Bronchial epithelial cell (primary cell): ENCODE data around the gene RIN2. TPM values are rescaled to one million over a fixed set of nuclear protein-coding genes. Genes with fewer than 3 reads are reported as not detected.
A peak's percentile ranks its signal among the peaks of the same experiment; 100 is the strongest.

ENCODE experiments used
- DNase-seq: peaks from one replicate; pipeline ENCODE4 v3.0.0-alpha.2; 2010; ENCODE audit warnings: low read depth
- FAIRE-seq: peaks from 2 replicates; lab custom pipeline; 2011; peaks lifted over from hg19 to GRCh38; lab: Jason Lieb, UNC
- H3K27me3 ChIP-seq: 2 replicates; pipeline ENCODE4 v1.5.1; 2011; ENCODE audit warnings: low read length; ENCODE audit not compliant: control insufficient read depth, insufficient read depth
- H3K36me3 ChIP-seq: 2 replicates; pipeline ENCODE4 v1.5.1; 2011; ENCODE audit warnings: low read length; ENCODE audit not compliant: control insufficient read depth, insufficient read depth
- H3K4me3 ChIP-seq: 2 replicates; pipeline ENCODE4 v1.5.1; 2011; ENCODE audit warnings: mild to moderate bottlenecking, low read depth, low read length, control low read depth
- CTCF ChIP-seq: IDR thresholded peaks from 2 replicates; pipeline ENCODE4 v1.5.1; 2011; ENCODE audit warnings: mild to moderate bottlenecking, moderate library complexity, low read length, control low read depth, inconsistent platforms; ENCODE audit not compliant: insufficient read depth, severe bottlenecking
- total RNA-seq: library from RNA; depleted of rRNA; stranded (reverse); fragments of >200 nt; gene quantifications from 2 replicates; pipeline ENCODE4 v1.2.1, GENCODE V29; 2014

RIN2 gene
- total RNA-seq, 1 donor from 2014 or later, result 41.1 TPM

- H3K36me3 ChIP-seq, result no peaks in the 10 kb centered on the region
- H3K27me3 ChIP-seq, result no peaks in the 10 kb centered on the region
- FAIRE-seq (no peak), DNase-seq (no peak)
- H3K4me3 ChIP-seq, result no peak overlapping the region
- no peak for TF ChIP-seq CTCF
Observed at GRCh38 chr20:19740512-19740911, 17.5 kb upstream of the RIN2 start.

- Histone ChIP-seq H3K36me3 (no peaks in the 10 kb centered on the region), H3K27me3 (no peaks in the 10 kb centered on the region), H3K4me3 (no peak overlapping the region)
- FAIRE-seq, result no peak
- TF ChIP-seq CTCF, result no peak
- DNase-seq, result no peak
Observed at GRCh38 chr20:19741924-19742323, 16.1 kb upstream of the RIN2 start.

GRCh38 chr20:19742974-19743639 lies 15.0 kb upstream of the RIN2 start:
- FAIRE-seq, result no peak
- no peaks in the 10 kb centered on the region for H3K36me3 ChIP-seq

GRCh38 chr20:19743640-19743995 lies 14.4 kb upstream of the RIN2 start:
- no peak for FAIRE-seq

More at GRCh38 chr20:19742974-19743639, 15.0 kb upstream of the RIN2 start:
- no peak for DNase-seq
- Histone ChIP-seq H3K27me3 (no peaks in the 10 kb centered on the region), H3K4me3 (no peak overlapping the region)
- no peak for TF ChIP-seq CTCF

GRCh38 chr20:19745106-19745505 lies 13.0 kb upstream of the RIN2 start:
- Histone ChIP-seq H3K4me3 (no peak overlapping the region), H3K27me3 (no peaks in the 10 kb centered on the region), H3K36me3 (no peaks in the 10 kb centered on the region)
- no peak for DNase-seq
- TF ChIP-seq CTCF, result no peak
- FAIRE-seq, result no peak

More at GRCh38 chr20:19743640-19743995, 14.4 kb upstream of the RIN2 start:
- no peak for DNase-seq
- no peaks in the 10 kb centered on the region for H3K36me3 ChIP-seq
- no peaks in the 10 kb centered on the region for H3K27me3 ChIP-seq
- no peak for TF ChIP-seq CTCF
- no peak overlapping the region for H3K4me3 ChIP-seq

GRCh38 chr20:19745584-19745983 lies 12.5 kb upstream of the RIN2 start:
- no peak for TF ChIP-seq CTCF
- Histone ChIP-seq H3K36me3 (no peaks in the 10 kb centered on the region), H3K27me3 (no peaks in the 10 kb centered on the region), H3K4me3 (no peak overlapping the region)
- DNase-seq (no peak), FAIRE-seq (peak; percentile 32)
